ENCODE data around the gene EPB41L2. TPM values are rescaled to one million over a fixed set of nuclear protein-coding genes. Genes with fewer than 3 reads are reported as not detected.

The EPB41L2 gene
- total RNA-seq, 2 donors from 2014 or later = 160 to 189 TPM

GRCh38 chr6:130985115-130985514, 77.9 kb downstream of the EPB41L2 start:
- no peak overlapping the region for H3K4me3 Mint-ChIP-seq
- 95 to 100% methylated on average over 7 to 8 of the region's 8 CpGs for WGBS, 2 experiments (ENCODE audit: insufficient coverage in 1 of 2, insufficient read length in 1 of 2)
- H3K4me3 ChIP-seq (ENCODE audit: low read length) = peak overlapping the region; percentile 29
- H3K27ac ChIP-seq (ENCODE audit: low read depth, low read length) = no peak overlapping the region
- H3K27ac Mint-ChIP-seq = no peak overlapping the region
- peaks cover 13% of the 10 kb centered on the region for H3K36me3 Mint-ChIP-seq (ENCODE audit: low read depth)
- H3K27me3 ChIP-seq (ENCODE audit: control insufficient read depth, insufficient read depth, low read length, poor library complexity, severe bottlenecking) = no peaks in the 10 kb centered on the region
- peaks cover 7% of the 10 kb centered on the region for H3K36me3 ChIP-seq (ENCODE audit: control insufficient read depth, insufficient read depth, low read length)
- DNase-seq = no peak
- H3K9me3 ChIP-seq (ENCODE audit: control insufficient read depth, low read length) = peaks cover 28% of the 10 kb centered on the region
- H3K4me1 ChIP-seq (ENCODE audit: control insufficient read depth, insufficient read depth, low read length) = peaks cover 4% of the 10 kb centered on the region
- peaks cover 24% of the 10 kb centered on the region for H3K4me1 Mint-ChIP-seq
- H3K27me3 Mint-ChIP-seq (ENCODE audit: insufficient read depth) = no peaks in the 10 kb centered on the region
- H3K9me3 Mint-ChIP-seq = peaks cover 12% of the 10 kb centered on the region
- TF ChIP-seq CTCF (conservative IDR thresholded peaks at IDR 0.05) = no peak
- no peak overlapping the region for H3K9ac ChIP-seq (ENCODE audit: extremely low read depth, low read length, poor library complexity, severe bottlenecking)

- Histone ChIP-seq H3K36me3 (ENCODE audit: control insufficient read depth, insufficient read depth, low read length) (peaks cover 7% of the 10 kb centered on the region), H3K9me3 (ENCODE audit: control insufficient read depth, low read length) (peaks cover 28% of the 10 kb centered on the region), H3K4me3 (ENCODE audit: low read length) (no peak overlapping the region), H3K9ac (ENCODE audit: extremely low read depth, low read length, poor library complexity, severe bottlenecking) (no peak overlapping the region), H3K4me1 (ENCODE audit: control insufficient read depth, insufficient read depth, low read length) (peaks cover 8% of the 10 kb centered on the region), H3K27ac (ENCODE audit: low read depth, low read length) (no peak overlapping the region), H3K27me3 (ENCODE audit: control insufficient read depth, insufficient read depth, low read length, poor library complexity, severe bottlenecking) (no peaks in the 10 kb centered on the region)
- Mint-ChIP-seq H3K9me3 (peaks cover 12% of the 10 kb centered on the region), H3K27ac (no peak overlapping the region), H3K36me3 (ENCODE audit: low read depth) (peaks cover 13% of the 10 kb centered on the region), H3K27me3 (ENCODE audit: insufficient read depth) (no peaks in the 10 kb centered on the region), H3K4me3 (no peak overlapping the region), H3K4me1 (peaks cover 24% of the 10 kb centered on the region)
- WGBS, 2 experiments (ENCODE audit: insufficient coverage in 1 of 2, insufficient read length in 1 of 2) = 93 to 94% methylated on average over 3 to 6 of the region's 6 CpGs
- DNase-seq = no peak
- no peak for TF ChIP-seq CTCF (conservative IDR thresholded peaks at IDR 0.05)
Measured at GRCh38 chr6:130982941-130983456, 80.0 kb downstream of the EPB41L2 start.

- 100% methylated on average over 1 of the region's 1 CpG; no CpG with 5 or more reads in 1 of the 2 experiments for WGBS, 2 experiments (ENCODE audit: insufficient coverage in 1 of 2, insufficient read length in 1 of 2)
- Mint-ChIP-seq H3K9me3 (peaks cover 12% of the 10 kb centered on the region), H3K4me1 (peaks cover 30% of the 10 kb centered on the region), H3K27ac (no peak overlapping the region), H3K36me3 (ENCODE audit: low read depth) (peaks cover 12% of the 10 kb centered on the region), H3K27me3 (ENCODE audit: insufficient read depth) (no peaks in the 10 kb centered on the region), H3K4me3 (no peak overlapping the region)
- Histone ChIP-seq H3K27ac (ENCODE audit: low read depth, low read length) (no peak overlapping the region), H3K4me3 (ENCODE audit: low read length) (no peak overlapping the region), H3K27me3 (ENCODE audit: control insufficient read depth, insufficient read depth, low read length, poor library complexity, severe bottlenecking) (no peaks in the 10 kb centered on the region), H3K9ac (ENCODE audit: extremely low read depth, low read length, poor library complexity, severe bottlenecking) (no peak overlapping the region), H3K9me3 (ENCODE audit: control insufficient read depth, low read length) (peaks cover 23% of the 10 kb centered on the region), H3K36me3 (ENCODE audit: control insufficient read depth, insufficient read depth, low read length) (peaks cover 7% of the 10 kb centered on the region), H3K4me1 (ENCODE audit: control insufficient read depth, insufficient read depth, low read length) (peaks cover 8% of the 10 kb centered on the region)
- no peak for DNase-seq
- no peak for TF ChIP-seq CTCF (conservative IDR thresholded peaks at IDR 0.05)
Measured at GRCh38 chr6:130982135-130982534, 80.9 kb downstream of the EPB41L2 start.

Data from endodermal cell (in vitro differentiated cells).